DMS53 treated with DMSO at 0.1 percent for 48 hours (cell line): Measurements from ENCODE around the gene NKAIN2.
A peak's percentile ranks its signal among the peaks of the same experiment; 100 is the strongest.
"Not testable (repeated sequence)": the region's sequence is repeated elsewhere in the genome, so short reads cannot be mapped to it uniquely, and the experiment has no call there.

Experiments used
- DNase-seq: peaks from one replicate; lab custom pipeline; 2025; ENCODE audit not compliant: unreplicated experiment; lab: John Stamatoyannopoulos, UW

Gene NKAIN2

DNA sequence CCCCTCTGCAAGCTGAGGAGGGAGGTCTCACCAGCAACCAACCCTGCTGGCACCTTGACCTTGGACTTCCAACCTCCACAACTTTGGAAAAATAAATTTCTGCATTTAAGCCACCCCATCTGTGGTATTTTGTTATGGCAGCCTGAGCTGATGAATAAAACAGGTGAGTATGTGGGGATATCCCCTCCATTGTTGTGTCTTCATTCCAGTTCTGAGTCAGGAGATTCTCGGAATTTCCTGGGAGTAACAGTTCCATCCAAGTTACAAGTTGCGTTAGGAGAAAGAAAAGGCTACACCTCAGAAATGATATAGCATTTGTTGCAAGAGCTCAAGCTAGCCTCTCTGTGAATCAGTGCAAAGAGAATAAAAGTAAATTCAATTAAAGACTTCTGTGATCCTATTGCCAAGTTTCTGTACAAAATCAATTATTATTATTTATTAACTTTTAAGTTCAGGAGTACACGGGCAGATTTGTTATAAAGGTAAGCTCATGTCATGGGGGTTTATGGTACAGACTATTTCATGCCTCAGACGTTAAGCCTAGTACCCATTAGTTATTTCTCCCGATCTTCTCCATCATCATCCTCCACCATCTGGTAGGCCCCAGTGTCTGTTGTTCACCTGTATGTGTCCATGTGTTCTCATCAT, 153.0 kb downstream of the NKAIN2 start:
- no peak for DNase-seq

DNA sequence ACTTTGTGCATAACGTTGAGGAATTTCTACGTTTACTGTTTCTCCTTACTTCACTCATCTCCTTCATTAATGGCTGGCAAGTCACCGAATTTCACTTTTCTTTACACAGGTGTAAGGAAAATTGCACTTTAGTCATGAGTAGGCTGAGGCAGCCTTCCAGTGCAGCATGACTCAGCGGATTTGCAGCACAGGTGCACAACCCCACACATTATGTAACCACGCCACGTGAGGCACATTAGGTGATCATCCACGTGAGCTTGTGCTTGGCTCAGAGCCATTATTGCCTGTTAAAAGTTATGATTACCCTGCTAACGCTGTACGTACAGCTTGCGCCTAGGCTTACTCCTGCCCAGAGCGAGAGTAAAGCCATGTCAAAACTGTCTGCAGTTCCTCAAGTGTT, 158.8 kb downstream of the NKAIN2 start:
- peak; percentile 94 for DNase-seq

DNA sequence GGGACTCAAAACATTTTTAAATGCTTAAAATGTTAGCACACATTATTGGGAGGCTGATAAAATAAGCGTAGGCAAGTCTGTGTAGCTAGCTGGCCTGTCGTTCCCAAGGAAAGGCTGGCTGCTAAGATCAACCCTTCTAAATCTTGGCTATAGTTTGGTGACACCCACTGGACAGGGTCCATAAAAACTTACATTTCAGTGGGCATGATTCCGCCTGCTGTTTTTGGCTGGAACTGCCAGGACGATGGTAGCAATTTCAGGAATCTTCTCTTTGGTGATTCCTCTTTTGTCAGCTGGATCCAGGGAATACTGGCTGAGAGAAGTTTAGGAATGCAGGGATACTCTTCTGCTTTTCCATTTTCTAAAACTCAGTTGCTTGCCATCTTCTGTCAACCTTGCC, 162.2 kb downstream of the NKAIN2 start:
- no peak for DNase-seq

DNA sequence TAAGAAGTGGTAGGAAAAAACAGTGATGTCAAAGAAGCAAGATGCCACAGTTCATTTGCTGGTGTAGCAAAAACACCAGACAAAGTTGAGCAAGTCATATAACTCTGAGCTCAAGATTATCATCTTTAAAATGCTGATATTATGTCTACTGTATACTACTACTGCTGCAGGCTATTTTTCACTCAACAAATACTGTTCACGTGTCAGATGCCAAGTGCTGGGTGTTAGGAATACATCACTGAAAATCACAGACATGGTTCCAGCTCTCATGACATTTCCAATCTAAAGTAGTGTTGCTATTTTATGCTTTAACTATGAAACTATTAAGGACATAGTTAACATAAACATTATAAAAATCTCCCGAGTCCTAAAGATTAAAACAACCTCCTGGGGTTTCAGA, 163.0 kb downstream of the NKAIN2 start:
- no peak for DNase-seq

DNA sequence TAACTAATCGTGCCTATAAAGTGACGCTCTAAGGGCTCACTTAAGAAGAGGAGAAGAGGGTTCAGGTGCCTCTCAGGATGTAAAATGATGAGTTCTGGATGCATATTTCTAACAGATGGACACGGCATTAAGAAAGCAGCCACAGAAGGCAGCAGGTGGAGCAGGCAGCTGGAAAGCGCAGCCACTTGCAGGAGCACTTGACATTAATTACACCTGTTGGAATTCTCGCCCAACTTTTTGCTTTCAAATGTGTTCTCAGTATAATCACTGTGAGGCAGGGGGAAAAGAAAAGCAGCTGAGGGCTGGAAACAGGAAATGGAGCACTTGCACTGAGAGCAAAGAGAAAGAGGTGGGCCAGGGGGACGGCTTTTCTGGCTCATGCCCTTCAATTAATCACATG, 164.2 kb downstream of the NKAIN2 start:
- DNase-seq: peak; percentile 83

DNA sequence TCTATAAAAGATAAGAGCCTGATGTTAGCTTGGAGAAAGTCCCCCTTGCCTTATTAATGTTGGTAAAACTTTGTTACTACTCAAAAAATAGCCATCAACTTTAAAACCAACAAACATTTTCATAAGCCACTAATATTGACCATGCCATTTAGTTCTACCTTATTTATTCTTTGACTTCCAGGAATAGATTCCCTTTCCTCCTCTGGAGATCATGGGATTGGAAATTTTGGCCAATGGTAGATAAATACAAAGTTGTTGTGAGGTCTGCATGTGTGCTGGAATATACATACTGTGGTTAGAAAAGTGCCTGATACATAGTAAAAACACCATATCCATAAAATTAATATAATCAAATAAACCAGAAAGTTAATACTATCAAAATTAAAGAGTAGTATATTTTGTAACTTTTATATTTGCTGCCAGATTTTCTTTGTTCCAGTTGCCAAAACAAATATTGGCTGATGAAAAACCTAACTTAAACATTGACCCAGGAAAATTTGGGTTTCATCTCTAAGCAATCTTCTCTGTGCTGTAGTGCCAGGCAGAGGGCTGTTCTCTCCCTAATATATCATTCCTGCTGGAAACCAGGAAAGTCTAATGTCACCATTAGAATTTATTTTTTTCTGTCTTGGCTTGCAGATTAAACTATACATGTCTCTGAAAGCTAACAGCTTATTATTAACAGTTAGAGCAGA, 169.1 kb downstream of the NKAIN2 start:
- no peak for DNase-seq

DNA sequence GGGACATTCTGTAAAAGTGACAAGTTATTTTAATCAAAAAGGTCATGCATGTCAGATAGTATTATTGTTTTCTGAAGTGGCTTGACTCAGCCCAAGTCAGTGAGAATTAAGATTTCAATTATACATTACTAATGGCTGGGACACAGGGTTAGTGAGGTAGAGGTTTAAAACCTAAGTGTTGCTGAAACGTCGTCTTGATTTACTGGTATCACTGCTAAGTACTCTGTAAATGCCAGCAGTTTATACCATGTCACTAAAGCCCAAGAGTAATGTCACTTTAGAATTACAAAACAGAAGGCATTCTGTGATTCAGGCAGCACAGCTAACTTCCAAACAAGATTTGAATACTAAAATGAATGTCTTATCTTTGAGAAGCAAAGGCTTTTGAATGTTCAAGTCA, 176.6 kb downstream of the NKAIN2 start:
- no peak for DNase-seq

DNA sequence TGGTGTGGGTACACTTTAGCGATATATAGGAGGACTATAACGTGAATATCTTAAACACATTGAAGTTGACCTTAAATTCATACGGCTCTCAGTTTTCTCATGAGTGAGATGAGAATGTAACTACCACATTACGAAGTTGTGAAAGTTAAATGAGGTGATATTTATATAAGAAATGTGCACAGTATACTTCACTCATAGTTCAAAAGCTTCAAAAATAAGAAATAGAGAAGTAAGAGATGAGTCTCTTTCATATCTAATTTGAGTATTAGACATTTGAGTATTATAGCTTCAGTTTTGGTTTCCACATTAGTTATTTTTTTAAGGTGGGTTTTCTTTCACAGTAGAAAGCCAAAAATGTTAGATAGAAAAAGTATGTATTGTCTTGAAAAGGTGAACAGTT, 183.3 kb downstream of the NKAIN2 start:
- DNase-seq: no peak

DNA sequence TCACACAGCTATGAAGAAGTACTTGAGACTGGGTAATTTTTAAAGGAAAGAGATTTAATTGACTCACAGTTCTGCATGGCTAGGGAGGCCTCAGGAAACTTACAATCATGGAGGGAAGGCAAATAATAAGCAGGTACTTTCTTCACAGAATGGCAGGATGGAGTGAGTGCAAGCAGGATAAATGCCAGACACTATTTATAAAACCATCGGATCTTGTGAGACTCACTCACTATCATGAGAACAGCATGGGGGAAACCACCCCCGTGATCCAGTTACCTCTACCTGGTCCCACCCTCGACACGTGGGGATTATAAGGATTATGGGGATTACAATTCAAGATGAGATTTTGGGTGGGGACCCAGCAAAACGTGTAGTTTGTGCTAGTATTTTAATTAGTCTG, 186.3 kb downstream of the NKAIN2 start:
- not testable (repeated sequence) for DNase-seq

DNA sequence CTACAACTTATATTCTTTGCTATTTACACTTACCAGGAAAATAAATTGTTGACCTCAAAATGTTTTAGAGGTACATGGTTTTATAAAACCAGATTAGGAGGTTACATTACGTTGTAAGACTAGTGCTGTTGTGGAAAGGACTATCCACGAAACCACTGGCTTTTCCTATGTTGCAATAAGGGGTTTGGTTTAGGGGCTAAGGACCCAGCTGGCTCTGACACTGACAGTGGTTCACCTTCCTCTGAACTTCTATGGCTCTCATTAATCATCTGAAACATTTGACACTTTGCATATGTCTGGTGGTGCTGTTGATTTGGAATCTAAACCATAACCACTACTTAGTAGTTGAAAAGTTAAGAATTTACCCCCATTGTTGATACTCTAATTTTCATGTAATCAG, 186.7 kb downstream of the NKAIN2 start:
- no peak for DNase-seq

DNA sequence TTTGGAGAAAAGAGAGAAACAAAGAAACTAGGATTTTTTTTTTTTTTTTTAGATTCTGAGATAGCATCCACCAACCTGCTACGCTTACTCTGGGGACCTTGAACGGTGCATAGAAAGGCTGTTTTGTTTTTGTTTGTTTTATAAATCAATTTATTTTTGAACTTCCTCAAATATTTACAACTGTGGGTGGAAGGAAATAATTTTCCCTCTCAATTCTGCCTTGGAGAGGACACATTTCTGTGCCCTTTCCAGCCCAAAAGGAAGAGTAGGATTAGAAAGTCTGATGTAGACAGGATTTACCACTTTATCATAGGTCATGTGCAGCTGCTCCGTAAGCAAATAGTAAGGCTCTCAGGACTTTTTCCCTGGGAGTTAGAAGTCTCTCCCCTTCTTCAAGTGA, 190.5 kb downstream of the NKAIN2 start:
- DNase-seq: peak; percentile 83

DNA sequence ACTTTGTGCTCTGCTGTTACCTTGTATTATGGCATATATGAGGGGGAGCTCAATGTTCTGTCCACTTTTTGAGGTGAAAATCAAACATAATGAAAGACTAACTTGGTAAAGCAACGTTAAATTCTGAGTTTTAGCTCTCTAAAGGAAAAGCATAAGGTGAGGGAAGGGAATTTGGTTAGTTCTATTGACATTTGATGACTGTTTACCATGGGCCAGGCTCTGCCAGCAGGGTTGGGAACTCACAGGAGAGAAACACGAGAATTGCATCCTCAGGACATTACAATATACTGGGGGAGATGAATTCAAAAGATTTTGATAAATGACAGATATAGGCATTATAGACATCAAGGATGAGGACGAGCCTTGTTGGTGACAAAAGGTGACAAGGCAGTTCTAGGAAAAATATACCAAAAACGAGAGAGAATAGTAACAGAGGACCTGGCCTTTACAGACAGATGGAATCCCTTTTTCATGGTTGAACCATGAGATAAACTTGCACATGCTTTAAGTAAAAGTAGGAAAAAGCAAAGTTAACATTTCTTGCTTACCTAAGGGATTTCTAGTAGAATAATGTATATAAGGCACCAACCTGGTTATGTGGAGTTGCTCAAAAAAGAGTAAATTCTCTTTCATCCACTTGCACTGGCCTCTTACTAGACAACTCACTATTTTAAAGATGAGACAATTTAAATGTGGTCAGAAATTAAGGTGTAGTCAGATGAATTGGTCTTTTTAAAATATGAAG, 191.4 kb downstream of the NKAIN2 start:
- DNase-seq: peak; percentile 38

DNA sequence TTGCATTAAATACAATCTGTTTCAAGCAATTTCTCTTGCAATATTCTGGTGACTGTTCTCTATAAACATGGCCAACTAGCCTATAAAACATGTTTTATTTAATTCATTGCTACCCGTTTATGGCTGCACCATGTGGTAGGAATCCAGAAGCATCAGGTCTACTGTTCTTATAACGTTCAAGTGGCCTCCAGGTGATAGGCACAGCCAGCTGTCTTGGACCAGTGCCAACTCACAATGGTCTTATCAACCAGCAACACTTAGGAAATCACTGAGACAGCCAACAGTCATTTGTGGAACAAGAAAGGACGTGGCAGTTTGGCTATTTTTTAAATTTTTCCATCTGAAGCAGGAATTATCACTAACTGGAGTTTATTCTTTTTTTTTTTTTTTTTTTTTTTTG, 193.6 kb downstream of the NKAIN2 start:
- peak; percentile 58 for DNase-seq

DNA sequence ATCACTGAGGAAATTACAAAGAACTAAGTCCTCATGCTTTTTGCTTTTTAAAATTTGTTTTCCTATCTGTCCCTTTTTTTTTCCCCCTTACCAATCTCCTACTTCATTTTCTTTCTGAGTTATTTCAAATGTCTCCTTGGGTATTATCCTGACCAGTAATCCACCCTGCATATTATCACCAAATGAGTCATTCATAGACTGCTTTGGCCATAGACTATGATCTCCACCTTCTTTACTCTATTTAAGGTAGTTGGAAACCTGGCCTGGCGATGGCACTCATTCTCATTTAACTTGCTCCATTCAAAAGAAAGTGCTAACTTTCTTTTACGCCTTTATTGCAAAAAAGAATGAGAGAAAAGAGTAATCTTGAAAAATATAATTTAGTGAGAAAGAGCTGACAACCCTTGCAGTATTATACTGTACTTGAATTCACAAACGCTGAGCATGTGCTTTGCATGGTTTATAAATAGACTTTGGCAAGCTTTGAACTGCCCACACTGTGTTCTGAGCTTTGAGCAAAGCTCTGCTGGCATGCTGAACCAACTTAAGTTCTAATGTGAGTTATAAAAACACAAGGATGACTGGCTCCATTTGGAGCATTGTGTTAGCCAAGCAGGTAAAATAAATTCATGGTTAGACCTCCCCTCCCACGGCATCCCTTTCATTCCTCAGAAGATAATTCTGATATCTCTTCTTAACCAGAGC, 198.9 kb downstream of the NKAIN2 start:
- DNase-seq: no peak

DNA sequence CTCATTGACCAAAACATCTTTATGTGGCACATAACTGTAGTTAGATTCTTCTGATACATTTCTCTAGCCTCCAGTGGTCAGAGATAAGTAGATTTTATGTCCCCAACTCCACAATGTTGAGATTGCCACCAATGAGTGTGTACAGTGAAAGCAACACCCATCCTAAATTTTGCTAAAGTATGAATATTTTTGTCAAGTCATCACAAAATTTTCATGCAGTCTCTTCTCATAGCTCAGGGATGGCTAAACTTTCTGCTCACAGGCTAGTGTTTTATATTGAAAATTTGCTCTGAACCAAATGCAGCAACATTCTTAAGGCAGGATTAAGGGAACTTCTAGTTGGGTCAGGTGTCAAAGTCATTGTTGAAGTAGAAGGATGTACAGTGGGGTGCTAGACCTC, 203.6 kb downstream of the NKAIN2 start:
- DNase-seq: no peak

DNA sequence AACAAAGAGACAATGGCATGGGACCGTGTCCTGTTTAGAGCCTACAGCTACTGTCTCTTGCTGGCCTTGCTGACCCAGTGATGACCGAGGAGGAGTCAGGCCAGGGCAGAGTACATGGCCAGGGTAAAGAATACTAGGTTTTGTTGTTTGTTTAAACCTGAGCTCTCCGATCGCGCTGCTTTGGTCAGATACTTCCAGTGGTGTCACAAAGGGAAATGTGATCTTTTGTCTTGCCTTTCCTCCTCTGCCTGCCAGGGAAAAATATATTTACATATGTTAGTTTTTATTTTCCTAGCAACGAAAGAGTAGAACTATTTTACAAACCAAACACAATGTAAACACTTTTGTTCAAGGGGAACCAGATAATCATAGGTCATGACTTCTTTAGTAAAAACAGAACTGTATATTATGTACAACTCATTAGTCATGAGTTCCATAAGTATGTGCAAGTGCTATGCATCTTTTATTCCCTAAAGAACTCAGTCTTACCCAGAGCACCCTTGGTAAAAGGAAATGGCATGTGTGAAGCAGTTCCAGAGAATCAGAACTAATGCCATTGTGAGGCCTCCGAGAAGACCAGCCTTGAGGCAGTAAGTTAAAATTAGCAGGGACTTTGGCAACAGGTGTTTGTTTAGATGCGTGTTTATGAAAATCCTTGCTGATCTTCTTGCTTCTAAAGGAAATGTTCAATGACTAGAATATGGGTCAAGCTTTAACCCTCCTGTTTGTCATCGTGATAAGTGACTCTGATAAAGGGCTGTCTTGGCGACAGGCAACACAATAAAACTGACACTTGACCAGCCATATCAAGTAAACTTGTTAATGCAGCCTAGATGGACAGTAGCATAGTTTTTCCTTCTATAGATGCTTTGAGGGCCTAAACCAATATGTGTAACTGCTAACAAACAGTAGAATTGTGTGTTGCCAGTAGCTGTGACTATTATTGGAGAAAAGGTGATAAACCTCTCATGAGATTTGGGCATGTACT, 204.6 kb downstream of the NKAIN2 start:
- peak; percentile 25 for DNase-seq

DNA sequence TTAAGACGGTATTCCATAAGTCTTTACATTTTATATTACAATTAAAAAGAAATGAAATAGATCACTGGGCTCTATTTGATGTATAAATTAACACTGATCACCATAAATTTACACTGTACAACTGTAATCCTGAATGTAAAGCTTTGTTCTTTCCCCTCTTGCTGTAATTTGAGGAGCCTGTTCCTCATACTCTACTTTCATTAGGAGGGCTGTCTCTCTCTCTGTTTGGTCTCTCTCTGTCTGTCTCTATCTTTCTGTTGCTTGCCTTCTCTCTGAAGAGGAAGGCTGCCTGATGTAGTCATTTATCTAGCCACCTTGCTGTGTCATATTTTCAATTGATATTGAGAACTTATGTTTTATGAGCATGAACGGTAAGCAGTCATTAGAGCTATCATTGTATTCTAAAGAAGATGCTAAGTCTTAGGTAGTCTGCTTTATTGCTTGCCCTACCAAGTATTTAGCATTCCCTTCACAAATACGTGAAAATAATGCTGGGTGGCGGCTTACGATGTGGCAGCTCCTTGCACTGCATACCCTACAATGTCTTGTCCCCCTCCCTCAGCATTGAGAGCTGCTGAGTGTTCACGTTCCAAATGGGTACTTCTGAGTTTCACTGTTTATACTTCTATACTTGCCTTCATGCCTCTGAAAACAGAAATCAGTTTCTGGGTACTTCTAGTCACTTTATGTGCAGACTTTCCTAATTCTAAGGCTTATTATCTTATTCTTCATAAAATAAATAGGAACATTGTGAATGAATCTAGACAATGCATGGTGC, 205.5 kb downstream of the NKAIN2 start:
- DNase-seq: no peak

DNA sequence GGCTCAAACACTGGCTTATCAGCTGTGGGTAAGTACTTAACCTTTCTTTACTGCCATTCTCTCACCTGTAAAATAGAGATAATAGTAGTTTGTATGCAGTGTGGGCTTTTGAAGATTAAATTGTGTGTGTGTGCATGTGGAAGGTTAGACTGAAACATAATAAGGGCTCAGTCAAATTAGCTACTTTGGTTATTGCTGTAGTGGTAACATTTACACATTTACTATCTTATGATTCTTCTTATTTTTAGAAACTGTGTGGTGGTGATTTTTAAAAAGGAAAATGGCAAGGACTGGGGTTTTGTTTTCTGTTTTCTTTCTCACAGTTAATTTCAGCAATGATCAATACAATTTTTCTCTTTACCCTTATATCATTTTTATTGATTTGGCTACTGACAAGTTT, 206.9 kb downstream of the NKAIN2 start:
- no peak for DNase-seq

DNA sequence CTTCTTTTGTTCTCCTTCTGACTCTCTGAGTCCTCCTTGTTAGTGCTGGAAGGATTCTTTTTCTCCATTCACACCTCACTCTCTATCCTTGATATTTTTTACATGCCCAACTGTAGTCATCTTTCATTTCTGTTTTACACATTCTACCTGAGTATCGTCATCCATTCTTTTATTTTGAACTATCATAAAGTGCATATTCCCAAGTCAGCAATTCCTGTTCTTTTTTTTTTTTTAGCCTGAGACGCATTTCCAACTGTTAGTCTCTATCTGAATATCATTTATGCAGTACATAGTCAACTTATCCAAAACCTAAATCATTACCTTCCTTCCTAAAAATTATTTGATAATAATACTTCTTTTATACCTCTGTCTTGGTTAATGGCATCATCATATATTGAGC, 207.5 kb downstream of the NKAIN2 start:
- DNase-seq: no peak

DNA sequence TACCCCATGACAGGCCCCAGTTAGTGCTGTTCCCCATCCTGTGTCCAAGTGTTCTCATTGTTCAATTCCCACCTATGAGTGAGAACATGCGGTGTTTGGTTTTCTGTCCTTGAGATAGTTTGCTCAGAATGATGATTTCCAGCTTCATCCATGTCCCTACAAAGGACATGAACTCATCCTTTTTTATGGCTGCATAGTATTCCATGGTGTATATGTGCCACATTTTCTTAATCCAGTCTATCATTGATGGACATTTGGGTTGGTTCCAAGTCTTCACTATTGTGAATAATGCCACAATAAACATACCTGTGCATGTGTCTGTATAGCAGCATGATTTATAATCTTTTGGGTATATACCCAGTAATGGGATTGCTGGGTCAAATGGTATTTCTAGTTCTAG, 218.4 kb downstream of the NKAIN2 start:
- DNase-seq: not testable (repeated sequence)
